ENCODE results near the gene SNX25. TPM values are rescaled to one million over a fixed set of nuclear protein-coding genes. Genes with fewer than 3 reads are reported as not detected.

Gene SNX25
- total and polyA plus RNA-seq, 2 experiments from 2014 or later: 6.9 to 25.0 TPM

GRCh38 chr4:185201977-185202962 is 7.1 kb upstream of the SNX25 start:
- Histone ChIP-seq H2AFZ (no peak overlapping the region), H3K4me2 (peak overlapping the region; percentile 82), H4K20me1 (replicated peaks; ENCODE audit: insufficient read depth) (no peaks in the 10 kb centered on the region), H3K27me3 (ENCODE audit: insufficient read depth) (peaks cover 11% of the 10 kb centered on the region), H3K4me1 (ENCODE audit: insufficient read depth) (peaks cover 21% of the 10 kb centered on the region; the same call in 1 of the 2 replicates), H3K36me3 (ENCODE audit: insufficient read depth) (no peaks in the 10 kb centered on the region), H3K79me2 (replicated peaks; ENCODE audit: insufficient read depth) (peaks cover 33% of the 10 kb centered on the region), H3K9me2 (ENCODE audit: insufficient read depth) (no peaks in the 10 kb centered on the region), H3K4me3 (peak overlapping the region; percentile 74), H3F3A (replicated peaks; ENCODE audit: low read depth) (peaks cover 9% of the 10 kb centered on the region), H3K27ac (ENCODE audit: low read depth) (peak overlapping the region; percentile 82)
- no peaks in the 10 kb centered on the region for H3K9me3 Mint-ChIP-seq
- ATAC-seq (peak; percentile 30), DNase-seq (ENCODE audit: low spot score) (peak; percentile 51)
- no peaks in the 10 kb centered on the region; the same call in 1 of the 3 replicates for H3K36me3 Mint-ChIP-seq (ENCODE audit: low read depth)
- H3K4me3 Mint-ChIP-seq: peak overlapping the region; percentile 89
- no peak for TF ChIP-seq ZNF462 (CRISPR knock-in tag; IDR thresholded peaks at IDR 0.05)
- TF ChIP-seq EZH2 (IDR thresholded peaks at IDR 0.05; ENCODE audit: low read depth, unreplicated experiment): no peak
- TF ChIP-seq POLR2AphosphoS5 (IDR thresholded peaks at IDR 0.05; ENCODE audit: low read depth): no peak
- no peak for TF ChIP-seq ZNF114 (CRISPR knock-in tag; IDR thresholded peaks at IDR 0.05)
- TF ChIP-seq ZNF331 (CRISPR knock-in tag; IDR thresholded peaks at IDR 0.05; ENCODE audit: low read depth): no peak
- TF ChIP-seq JUNB (IDR thresholded peaks at IDR 0.05; ENCODE audit: unreplicated experiment): no peak
- no peak for TF ChIP-seq EZH2phosphoT487 (IDR thresholded peaks at IDR 0.05; ENCODE audit: unreplicated experiment)
- TF ChIP-seq ETS1 (IDR thresholded peaks at IDR 0.05): no peak
- no peak for TF ChIP-seq CREB1 (CRISPR knock-in tag; IDR thresholded peaks at IDR 0.05; ENCODE audit: low read depth)
- no peak for TF ChIP-seq CTCF (conservative IDR thresholded peaks at IDR 0.05; ENCODE audit: low read depth in 2 of 2)
- TF ChIP-seq STAT1 (IDR thresholded peaks at IDR 0.05; ENCODE audit: unreplicated experiment): no peak
- TF ChIP-seq NANOG (IDR thresholded peaks at IDR 0.05; ENCODE audit: borderline replicate concordance): no peak
- TF ChIP-seq REST (IDR thresholded peaks at IDR 0.05; ENCODE audit: unreplicated experiment): no peak
- H3K27me3 Mint-ChIP-seq (ENCODE audit: insufficient read depth, low read depth, poor library complexity): peaks cover 14% of the 10 kb centered on the region
- H3K4me1 Mint-ChIP-seq: peaks cover 32% of the 10 kb centered on the region
- H3K27ac Mint-ChIP-seq: peak overlapping the region; percentile 70

All from GM23338 (cell line).